Activated CD4-positive, alpha-beta memory T cell treated with anti-CD3 and anti-CD28 coated beads, Interleukin-2, amount 10 ng/mL, durations not matched to agents 7 days and 5 days (primary cell): Measurements from ENCODE around the gene KMT2B. TPM values are rescaled to one million over a fixed set of nuclear protein-coding genes. Genes with fewer than 3 reads are reported as not detected.
A peak's percentile ranks its signal among the peaks of the same experiment; 100 is the strongest.
"Not testable (repeated sequence)": the region's sequence is repeated elsewhere in the genome, so short reads cannot be mapped to it uniquely, and the experiment has no call there.

ENCODE experiments used
- CTCF ChIA-PET: fragments of 350-600 bp; sonication (Branson Sonifier 250); formaldehyde crosslinking; loops from one replicate; lab custom pipeline; 2021; ENCODE audit warnings: antibody characterized with exemption, inconsistent platforms; lab: Charles Lee
- POLR2A ChIA-PET: fragments of 350-600 bp; sonication (Branson Sonifier 250); formaldehyde crosslinking; loops from one replicate; lab custom pipeline; 2021; ENCODE audit warnings: antibody characterized with exemption; lab: Charles Lee
- DNase-seq: peaks from one replicate; pipeline ENCODE4 v3.0.0-alpha.2; 2020
- H3K27ac Mint-ChIP-seq: one replicate; pipeline ENCODE4 v1.8.0; 2021; ENCODE audit warnings: mild to moderate bottlenecking, mixed read lengths
- H3K27me3 Mint-ChIP-seq: one replicate; pipeline ENCODE4 v1.8.0; 2021; ENCODE audit warnings: mixed read lengths
- H3K36me3 Mint-ChIP-seq: one replicate; pipeline ENCODE4 v1.8.0; 2021; ENCODE audit warnings: low read depth, mixed read lengths
- H3K4me1 Mint-ChIP-seq: one replicate; pipeline ENCODE4 v1.8.0; 2021; ENCODE audit warnings: mixed read lengths
- H3K4me3 Mint-ChIP-seq: one replicate; pipeline ENCODE4 v1.8.0; 2021; ENCODE audit warnings: mild to moderate bottlenecking, mixed read lengths
- H3K9me3 Mint-ChIP-seq: one replicate; pipeline ENCODE4 v1.8.0; 2021; ENCODE audit warnings: mixed read lengths
- total RNA-seq, 2 experiments: library from RNA; stranded (reverse); gene quantifications; one replicate each; pipeline ENCODE4 v1.2.3, GENCODE V29; 2021

KMT2B gene
- total RNA-seq, 2 experiments from 2014 or later = 57.3 to 57.5 TPM

GRCh38 chr19:35721374-35721773 lies 3.6 kb downstream of the KMT2B start:
- Mint-ChIP-seq H3K4me3 (peak overlapping the region; percentile 17), H3K4me1 (peaks cover 23% of the 10 kb centered on the region), H3K36me3 (peaks cover 64% of the 10 kb centered on the region), H3K27ac (no peak overlapping the region), H3K9me3 (no peaks in the 10 kb centered on the region), H3K27me3 (no peaks in the 10 kb centered on the region)
- ChIA-PET CTCF (interaction anchor here (1.1 kb wide), 1 partner anchor 16 kb away, joined by 4 read pairs; no protein-coding TSS in a partner anchor), POLR2A (interaction anchor here (0.9 to 5.1 kb wide), 7 partner anchors 9 to 27 kb away, joined by 3 to 45 read pairs (median 6); partner anchors contain the start of genes IGFLR1, LIN37, PSENEN and U2AF1L4)
- no peak for DNase-seq

- Mint-ChIP-seq H3K9me3 (no peaks in the 10 kb centered on the region), H3K27me3 (no peaks in the 10 kb centered on the region), H3K4me1 (peaks cover 19% of the 10 kb centered on the region), H3K4me3 (no peak overlapping the region), H3K36me3 (peaks cover 65% of the 10 kb centered on the region), H3K27ac (no peak overlapping the region)
- CTCF ChIA-PET = interaction anchor here (0.8 kb wide), 1 partner anchor 103 kb away, joined by 3 read pairs; no protein-coding TSS in a partner anchor
- no peak for DNase-seq
- POLR2A ChIA-PET = interaction anchor here (1.1 to 5.1 kb wide), 4 partner anchors 10 to 28 kb away, joined by 5 to 45 read pairs (median 10); partner anchors contain the start of gene IGFLR1
These were observed 4.7 kb downstream of the KMT2B start for GRCh38 chr19:35722461-35722860.

GRCh38 chr19:35722897-35723296 lies 5.1 kb downstream of the KMT2B start:
- Mint-ChIP-seq H3K4me1 (peaks cover 19% of the 10 kb centered on the region), H3K27ac (no peak overlapping the region), H3K4me3 (no peak overlapping the region), H3K9me3 (no peaks in the 10 kb centered on the region), H3K36me3 (peaks cover 69% of the 10 kb centered on the region), H3K27me3 (no peaks in the 10 kb centered on the region)
- POLR2A ChIA-PET = interaction anchor here (0.7 to 2.7 kb wide), 4 partner anchors 11 to 85 kb away, joined by 3 to 15 read pairs (median 6); no protein-coding TSS in a partner anchor
- DNase-seq = no peak
- CTCF ChIA-PET = no interaction called here

- ChIA-PET CTCF (interaction anchor here (1.0 kb wide), 1 partner anchor 13 kb away, joined by 4 read pairs; no protein-coding TSS in a partner anchor), POLR2A (interaction anchor here (0.7 to 1.9 kb wide), 4 partner anchors 11 to 86 kb away, joined by 3 to 9 read pairs (median 4); no protein-coding TSS in a partner anchor)
- no peaks in the 10 kb centered on the region for H3K9me3 Mint-ChIP-seq
- peaks cover 19% of the 10 kb centered on the region for H3K4me1 Mint-ChIP-seq
- H3K4me3 Mint-ChIP-seq = no peak overlapping the region
- no peak overlapping the region for H3K27ac Mint-ChIP-seq
- peaks cover 74% of the 10 kb centered on the region for H3K36me3 Mint-ChIP-seq
- no peak for DNase-seq
- H3K27me3 Mint-ChIP-seq = no peaks in the 10 kb centered on the region
These were observed 5.9 kb downstream of the KMT2B start for GRCh38 chr19:35723671-35724070.

DNA sequence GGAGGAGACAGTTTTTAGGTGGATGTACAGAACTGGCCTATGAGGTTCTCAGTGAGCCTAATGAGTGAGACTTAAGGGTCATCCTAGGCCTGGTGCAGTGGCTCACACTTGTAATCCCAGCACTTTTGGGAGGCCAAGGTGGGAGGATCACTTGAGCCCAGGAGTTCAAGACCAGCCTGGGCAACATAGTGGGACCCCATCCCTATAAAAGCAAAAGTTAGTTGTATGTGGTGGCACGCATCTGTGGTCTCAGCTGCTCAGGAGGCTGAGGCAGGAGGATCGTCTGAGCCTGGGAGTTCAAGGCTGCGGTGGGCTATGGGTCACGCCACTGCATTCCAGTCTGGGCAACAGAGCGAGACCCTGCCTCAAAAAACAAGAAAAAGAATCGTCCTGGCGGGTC lies 6.3 kb downstream of the KMT2B start:
- H3K27me3 Mint-ChIP-seq, H3K4me3 Mint-ChIP-seq, H3K9me3 Mint-ChIP-seq, DNase-seq, H3K27ac Mint-ChIP-seq: not testable (repeated sequence)
- Mint-ChIP-seq H3K36me3 (peaks cover 76% of the 10 kb centered on the region), H3K4me1 (peaks cover 15% of the 10 kb centered on the region)
- POLR2A ChIA-PET = interaction anchor here (1.0 to 1.9 kb wide), 3 partner anchors 11 to 87 kb away, joined by 4 to 9 read pairs (median 5); no protein-coding TSS in a partner anchor
- CTCF ChIA-PET = interaction anchor here (1.0 kb wide), 1 partner anchor 13 kb away, joined by 4 read pairs; no protein-coding TSS in a partner anchor

DNA sequence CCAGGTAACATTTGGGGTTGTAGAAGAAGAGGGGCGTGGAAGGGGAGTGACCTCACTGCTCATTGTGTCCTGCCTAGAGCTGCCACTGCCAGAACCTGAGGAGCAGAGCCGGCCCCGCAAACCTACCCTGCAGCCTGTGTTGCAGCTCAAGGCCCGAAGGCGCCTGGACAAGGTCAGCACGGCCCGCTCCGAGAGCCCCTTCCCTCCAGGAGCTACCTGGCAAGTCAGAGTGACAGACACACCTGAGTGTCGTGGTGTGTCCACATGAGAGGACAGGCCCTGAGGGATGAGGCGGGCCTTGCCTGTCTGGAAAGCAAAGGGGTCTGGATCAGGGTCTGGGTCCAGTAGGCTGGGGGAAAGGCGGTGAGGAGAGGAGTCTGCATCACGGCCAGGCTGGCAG lies 6.8 kb downstream of the KMT2B start:
- POLR2A ChIA-PET = interaction anchor here (1.7 to 1.9 kb wide), 2 partner anchors 16 to 87 kb away, joined by 5 to 9 read pairs; no protein-coding TSS in a partner anchor
- CTCF ChIA-PET = no interaction called here
- Mint-ChIP-seq H3K36me3 (peaks cover 80% of the 10 kb centered on the region), H3K27ac (no peak overlapping the region), H3K4me3 (no peak overlapping the region), H3K9me3 (no peaks in the 10 kb centered on the region), H3K4me1 (peaks cover 11% of the 10 kb centered on the region), H3K27me3 (no peaks in the 10 kb centered on the region)
- no peak for DNase-seq

- Mint-ChIP-seq H3K27ac (no peak overlapping the region), H3K9me3 (no peaks in the 10 kb centered on the region), H3K36me3 (peaks cover 85% of the 10 kb centered on the region), H3K4me3 (no peak overlapping the region), H3K27me3 (no peaks in the 10 kb centered on the region), H3K4me1 (peaks cover 7% of the 10 kb centered on the region)
- no peak for DNase-seq
- CTCF ChIA-PET = no interaction called here
- POLR2A ChIA-PET = interaction anchor here (1.3 to 1.9 kb wide), 2 partner anchors 12 to 15 kb away, joined by 4 to 9 read pairs; no protein-coding TSS in a partner anchor
These were observed 7.5 kb downstream of the KMT2B start for GRCh38 chr19:35725216-35725861.

DNA sequence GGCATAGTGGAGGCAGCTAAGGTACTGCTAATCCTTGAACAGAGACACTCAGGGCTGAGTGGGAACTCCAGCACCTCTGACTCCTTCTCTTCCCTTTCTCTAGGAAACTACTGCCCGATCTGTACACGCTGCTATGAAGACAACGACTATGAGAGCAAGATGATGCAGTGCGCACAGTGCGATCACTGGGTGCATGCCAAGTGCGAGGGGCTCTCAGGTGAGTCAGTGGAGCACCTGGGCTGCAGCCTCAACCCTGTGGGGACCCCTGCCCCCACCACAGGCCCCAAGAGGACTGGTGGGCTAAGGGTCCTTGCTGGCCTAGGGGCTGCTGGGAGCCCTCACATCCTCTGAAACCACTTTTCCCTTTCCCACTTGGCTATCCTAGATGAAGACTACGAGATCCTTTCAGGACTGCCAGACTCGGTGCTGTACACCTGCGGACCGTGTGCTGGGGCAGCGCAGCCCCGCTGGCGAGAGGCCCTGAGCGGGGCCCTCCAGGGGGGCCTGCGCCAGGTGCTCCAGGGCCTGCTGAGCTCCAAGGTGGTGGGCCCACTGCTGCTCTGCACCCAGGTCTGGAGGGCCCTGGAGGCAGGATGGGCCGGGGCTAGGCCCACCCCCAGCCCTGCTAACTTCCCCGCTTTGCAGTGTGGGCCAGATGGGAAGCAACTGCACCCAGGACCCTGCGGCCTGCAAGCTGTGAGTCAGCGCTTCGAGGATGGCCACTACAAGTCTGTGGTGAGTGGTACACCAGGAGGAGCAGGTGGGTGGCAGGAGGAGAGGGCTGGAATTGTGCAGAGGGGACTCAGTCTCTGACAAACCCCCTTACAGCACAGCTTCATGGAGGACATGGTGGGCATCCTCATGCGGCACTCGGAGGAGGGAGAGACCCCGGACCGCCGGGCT lies 9.5 kb downstream of the KMT2B start:
- Mint-ChIP-seq H3K27ac (no peak overlapping the region), H3K9me3 (no peaks in the 10 kb centered on the region), H3K4me1 (peaks cover 1% of the 10 kb centered on the region), H3K4me3 (no peak overlapping the region), H3K36me3 (peaks cover 88% of the 10 kb centered on the region), H3K27me3 (no peaks in the 10 kb centered on the region)
- ChIA-PET CTCF (no interaction called here), POLR2A (interaction anchor here (0.7 to 1.9 kb wide), 5 partner anchors 7 to 17 kb away, joined by 3 to 7 read pairs (median 4); no protein-coding TSS in a partner anchor)
- DNase-seq = no peak

GRCh38 chr19:35727956-35728706 lies 10.3 kb downstream of the KMT2B start:
- Mint-ChIP-seq H3K4me1 (peaks cover 1% of the 10 kb centered on the region), H3K9me3 (no peaks in the 10 kb centered on the region)

GRCh38 chr19:35729021-35729420 lies 11.2 kb downstream of the KMT2B start:
- H3K36me3 Mint-ChIP-seq = peaks cover 78% of the 10 kb centered on the region
- no peak for DNase-seq
- no peaks in the 10 kb centered on the region for H3K27me3 Mint-ChIP-seq
- H3K4me3 Mint-ChIP-seq = no peak overlapping the region
- ChIA-PET POLR2A (interaction anchor here (1.6 to 1.9 kb wide), 2 partner anchors 10 to 11 kb away, joined by 5 to 7 read pairs; no protein-coding TSS in a partner anchor), CTCF (no interaction called here)
- H3K27ac Mint-ChIP-seq = no peak overlapping the region
- no peaks in the 10 kb centered on the region for H3K4me1 Mint-ChIP-seq
- no peaks in the 10 kb centered on the region for H3K9me3 Mint-ChIP-seq

More at GRCh38 chr19:35727956-35728706, 10.3 kb downstream of the KMT2B start:
- DNase-seq = no peak
- Mint-ChIP-seq H3K27ac (no peak overlapping the region), H3K27me3 (no peaks in the 10 kb centered on the region), H3K36me3 (peaks cover 81% of the 10 kb centered on the region), H3K4me3 (no peak overlapping the region)
- ChIA-PET CTCF (no interaction called here), POLR2A (interaction anchor here (0.7 to 1.9 kb wide), 4 partner anchors 8 to 16 kb away, joined by 3 to 7 read pairs (median 4); no protein-coding TSS in a partner anchor)

DNA sequence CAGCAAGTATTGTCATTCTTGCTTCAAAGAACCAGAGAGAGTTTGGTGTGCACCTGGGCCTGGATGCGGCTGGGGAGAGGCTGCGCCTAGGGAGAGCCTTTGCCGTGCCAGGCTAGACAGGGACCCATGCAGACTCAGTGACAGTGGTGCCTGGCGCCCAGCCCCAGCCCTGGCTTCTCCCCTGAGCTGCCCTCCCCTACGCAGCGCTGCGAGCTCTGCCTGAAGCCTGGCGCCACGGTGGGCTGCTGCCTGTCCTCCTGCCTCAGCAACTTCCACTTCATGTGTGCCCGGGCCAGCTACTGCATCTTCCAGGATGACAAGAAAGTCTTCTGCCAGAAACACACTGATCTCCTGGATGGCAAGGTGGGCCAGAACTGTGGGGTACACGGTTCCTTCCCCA lies 12.0 kb downstream of the KMT2B start:
- H3K27ac Mint-ChIP-seq = no peak overlapping the region
- no peak overlapping the region for H3K4me3 Mint-ChIP-seq
- no peak for DNase-seq
- H3K27me3 Mint-ChIP-seq = no peaks in the 10 kb centered on the region
- ChIA-PET CTCF (no interaction called here), POLR2A (interaction anchor here (0.8 to 3.1 kb wide), 4 partner anchors 10 to 35 kb away, joined by 4 to 12 read pairs (median 6); partner anchors contain the start of gene IGFLR1)
- H3K9me3 Mint-ChIP-seq = no peaks in the 10 kb centered on the region
- no peaks in the 10 kb centered on the region for H3K4me1 Mint-ChIP-seq
- H3K36me3 Mint-ChIP-seq = peaks cover 78% of the 10 kb centered on the region
